Measurements from ENCODE around the gene PPIP5K2. TPM values are rescaled to one million over a fixed set of nuclear protein-coding genes. Genes with fewer than 3 reads are reported as not detected.
A peak's percentile ranks its signal among the peaks of the same experiment; 100 is the strongest.

Gene PPIP5K2
- total RNA-seq, 1 donor from 2014 or later, result 29.3 TPM

DNA sequence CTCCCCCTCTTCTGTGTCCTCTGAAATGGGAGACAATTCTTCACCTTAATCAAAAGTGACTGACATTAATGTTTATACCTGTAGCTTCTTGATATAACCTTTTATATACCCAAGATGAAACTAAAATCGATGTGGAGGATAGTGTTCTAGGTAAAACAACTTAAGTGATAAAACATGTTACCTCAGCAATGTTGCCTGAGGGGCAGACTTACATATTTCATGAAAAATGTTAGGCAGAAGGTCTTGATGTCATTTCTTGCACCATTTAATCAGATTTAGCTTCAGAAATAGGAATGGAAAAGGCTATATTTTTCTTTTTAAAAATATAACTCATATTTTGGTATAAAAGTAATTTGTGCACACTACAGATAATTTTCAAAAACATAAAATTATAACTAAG, 115.8 kb downstream of the PPIP5K2 start:
- DNase-seq (ENCODE audit: low read depth), result no peak

GRCh38 chr5:103237778-103238177, 117.7 kb downstream of the PPIP5K2 start:
- DNase-seq (ENCODE audit: low read depth), result no peak

- DNase-seq (ENCODE audit: low read depth), result no peak
These were observed 123.6 kb downstream of the PPIP5K2 start for GRCh38 chr5:103243665-103244064.

DNA sequence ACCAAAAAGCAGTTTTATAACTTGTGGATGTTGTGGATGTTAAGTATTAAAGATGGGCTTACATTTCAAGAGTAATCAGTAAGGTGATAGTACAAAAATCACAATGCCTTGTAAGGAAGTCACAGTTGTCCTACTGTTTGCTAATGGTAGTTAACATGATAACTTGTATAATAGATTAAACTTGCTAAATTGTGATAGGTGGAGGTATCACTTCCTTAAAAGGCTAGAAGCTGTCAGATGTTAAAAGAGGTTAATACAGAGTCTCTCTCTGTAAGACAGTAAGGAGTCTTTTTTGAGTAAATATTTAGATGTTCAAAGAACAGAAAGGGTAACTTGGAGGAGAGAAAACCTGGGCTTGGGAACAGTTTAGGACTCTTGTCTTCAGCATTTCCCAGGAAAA, 124.3 kb downstream of the PPIP5K2 start:
- DNase-seq (ENCODE audit: low read depth), result no peak

DNA sequence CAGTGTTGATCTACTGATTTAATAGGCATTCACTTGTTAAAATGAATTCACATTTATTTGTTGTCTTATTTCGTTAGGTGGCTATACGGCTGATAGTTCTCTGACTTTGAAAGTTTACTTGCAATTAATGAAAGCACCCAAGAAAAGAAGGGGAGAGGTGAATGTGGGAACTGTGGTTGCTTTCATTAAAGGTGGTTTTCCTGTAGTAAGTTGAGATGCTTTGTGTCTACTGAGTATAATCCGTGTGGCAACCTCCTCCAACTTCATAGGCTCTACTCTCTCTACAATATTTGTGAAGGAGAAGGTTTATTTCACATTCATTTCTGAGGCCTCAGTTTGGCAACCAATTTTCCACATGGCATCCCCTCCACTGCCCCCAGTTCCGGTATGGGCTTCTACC, 125.7 kb downstream of the PPIP5K2 start:
- no peak for DNase-seq (ENCODE audit: low read depth)

DNA sequence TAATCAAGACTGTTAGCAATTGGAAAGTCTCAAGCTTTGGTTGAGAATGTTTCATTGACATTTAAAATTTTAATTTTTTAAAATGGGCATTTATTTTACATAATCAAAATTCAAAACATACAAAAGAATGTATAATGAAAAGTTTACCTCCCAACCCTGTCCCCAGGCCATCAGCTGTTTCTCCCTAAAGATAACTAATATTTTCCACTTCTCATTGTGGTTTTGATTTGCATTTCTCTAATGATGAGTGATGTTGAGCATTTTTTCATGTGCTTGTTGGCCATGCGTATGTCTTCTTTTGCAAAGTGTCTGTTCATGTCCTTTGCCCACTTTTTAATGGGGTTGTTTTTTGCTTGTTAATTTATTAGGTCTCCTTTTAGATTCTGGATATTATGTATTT, 127.0 kb downstream of the PPIP5K2 start:
- no peak for DNase-seq (ENCODE audit: low read depth)

GRCh38 chr5:103249068-103249467, 129.0 kb downstream of the PPIP5K2 start:
- DNase-seq (ENCODE audit: low read depth), result no peak

- DNase-seq (ENCODE audit: low read depth), result no peak
These were observed 134.8 kb downstream of the PPIP5K2 start for GRCh38 chr5:103254921-103255320.

DNA sequence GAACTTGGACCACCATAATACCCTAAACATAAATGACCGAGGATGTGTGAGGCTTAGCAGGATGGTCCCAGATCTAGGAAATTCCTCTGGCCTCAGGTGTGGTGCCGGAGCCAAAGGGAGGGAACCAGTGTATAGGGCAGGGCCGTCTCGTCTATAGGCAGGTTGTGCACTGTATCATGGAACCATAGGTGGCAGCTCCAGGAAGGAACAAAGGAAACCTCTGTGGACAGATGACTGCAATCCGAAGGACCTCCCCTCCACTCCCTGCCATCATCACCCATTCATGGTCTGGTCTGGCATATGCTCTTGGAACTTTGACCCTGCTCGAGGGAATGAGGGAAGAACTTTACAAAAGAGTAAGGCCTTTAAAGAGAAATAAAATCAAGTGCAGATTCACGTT, 135.6 kb downstream of the PPIP5K2 start:
- no peak for DNase-seq (ENCODE audit: low read depth)

GRCh38 chr5:103256178-103256577, 136.1 kb downstream of the PPIP5K2 start:
- peak; percentile 12 for DNase-seq (ENCODE audit: low read depth)

GRCh38 chr5:103258368-103258956, 138.4 kb downstream of the PPIP5K2 start, which contains the start of gene MACIR:
Gene MACIR (plus strand): TSS chr5:103258763. CDS start chr5:103275920, 17,157 bp downstream.
- DNase-seq (ENCODE audit: low read depth), result peak; percentile 98

DNA sequence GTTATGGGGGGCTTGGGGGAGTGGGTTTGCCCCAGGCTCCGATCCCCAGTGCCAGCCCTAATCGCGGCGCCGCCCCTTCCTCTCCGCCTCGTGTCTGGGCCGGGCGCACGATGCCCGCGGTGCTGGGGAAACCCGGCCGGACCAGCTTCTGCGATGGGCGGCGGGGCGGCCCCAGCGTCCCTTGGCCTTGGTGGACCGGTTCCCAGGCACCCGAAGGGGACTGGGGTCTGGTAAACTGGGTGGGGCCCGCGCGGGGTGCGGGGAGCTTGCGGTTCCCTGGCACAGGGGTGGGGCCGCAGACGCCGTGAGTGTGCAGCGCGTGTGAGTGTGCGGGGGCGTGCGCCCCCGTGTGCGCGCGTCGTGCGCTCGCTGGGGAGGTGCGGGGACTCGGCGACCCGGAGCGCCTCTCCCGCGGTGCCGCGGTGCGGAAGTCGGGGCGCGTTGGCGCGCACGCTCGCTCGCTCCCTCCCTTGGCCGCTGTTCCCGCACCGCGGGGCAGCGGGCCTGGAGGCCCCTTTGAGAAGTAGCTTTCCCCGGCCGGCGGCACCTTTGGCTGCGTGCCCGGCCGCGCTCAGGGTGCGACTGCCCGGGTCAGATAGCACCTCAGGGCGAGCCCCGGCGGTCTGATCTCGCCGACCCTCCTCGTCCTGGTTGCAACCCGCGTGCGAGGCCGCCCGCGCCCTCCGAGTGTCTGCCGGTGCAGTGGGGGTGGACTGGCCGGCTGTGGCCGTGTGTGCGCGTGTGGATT, 139.0 kb downstream of the PPIP5K2 start:
- peak; percentile 57 for DNase-seq (ENCODE audit: low read depth)

- no peak for DNase-seq (ENCODE audit: low read depth)
These were observed 139.7 kb downstream of the PPIP5K2 start for GRCh38 chr5:103259705-103260355.

DNA sequence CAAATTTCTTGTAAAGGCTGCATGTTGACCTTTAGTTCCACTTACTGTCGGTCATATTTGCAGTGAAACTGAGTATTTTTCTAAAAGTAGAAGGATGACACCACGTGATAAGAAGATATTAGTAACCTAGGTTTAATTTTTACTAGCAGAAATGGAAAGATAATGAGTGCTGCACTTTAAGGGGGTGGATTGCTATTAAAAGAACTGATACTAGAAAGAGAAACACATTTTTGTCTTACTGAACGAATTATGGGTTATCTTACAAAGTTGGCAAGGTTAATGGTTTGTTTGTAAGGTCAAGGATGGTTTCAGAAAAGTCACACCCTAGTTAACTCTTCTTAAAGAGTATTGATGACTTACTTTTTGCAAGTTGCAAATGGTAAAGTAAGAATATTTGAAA, 140.8 kb downstream of the PPIP5K2 start:
- no peak for DNase-seq (ENCODE audit: low read depth)

Other genes starting within 250 kb of the PPIP5K2 start
- 7.9 and 13.7 TPM in 2 replicates for gene GIN1, start 163 bp upstream of the PPIP5K2 start, total RNA-seq
- 8.0 and 10.9 TPM in 2 replicates for gene MACIR, start 138.5 kb downstream of the PPIP5K2 start, total RNA-seq

Measured in myocyte (in vitro differentiated cells).